ENCODE data around the gene RREB1.

GRCh38 chr6:7235712-7236305 is 128.0 kb downstream of the RREB1 start:
- TF ChIP-seq, protein P1, sequence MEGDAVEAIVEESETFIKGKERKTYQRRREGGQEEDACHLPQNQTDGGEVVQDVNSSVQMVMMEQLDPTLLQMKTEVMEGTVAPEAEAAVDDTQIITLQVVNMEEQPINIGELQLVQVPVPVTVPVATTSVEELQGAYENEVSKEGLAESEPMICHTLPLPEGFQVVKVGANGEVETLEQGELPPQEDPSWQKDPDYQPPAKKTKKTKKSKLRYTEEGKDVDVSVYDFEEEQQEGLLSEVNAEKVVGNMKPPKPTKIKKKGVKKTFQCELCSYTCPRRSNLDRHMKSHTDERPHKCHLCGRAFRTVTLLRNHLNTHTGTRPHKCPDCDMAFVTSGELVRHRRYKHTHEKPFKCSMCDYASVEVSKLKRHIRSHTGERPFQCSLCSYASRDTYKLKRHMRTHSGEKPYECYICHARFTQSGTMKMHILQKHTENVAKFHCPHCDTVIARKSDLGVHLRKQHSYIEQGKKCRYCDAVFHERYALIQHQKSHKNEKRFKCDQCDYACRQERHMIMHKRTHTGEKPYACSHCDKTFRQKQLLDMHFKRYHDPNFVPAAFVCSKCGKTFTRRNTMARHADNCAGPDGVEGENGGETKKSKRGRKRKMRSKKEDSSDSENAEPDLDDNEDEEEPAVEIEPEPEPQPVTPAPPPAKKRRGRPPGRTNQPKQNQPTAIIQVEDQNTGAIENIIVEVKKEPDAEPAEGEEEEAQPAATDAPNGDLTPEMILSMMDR (IDR thresholded peaks at IDR 0.05), result no peak
- no peak for TF ChIP-seq POLR2A (IDR thresholded peaks at IDR 0.05)

Measured in adrenal gland (tissue), 5 donors.